ENCODE data around the gene GUCY2F. TPM values are rescaled to one million over a fixed set of nuclear protein-coding genes. Genes with fewer than 3 reads are reported as not detected.

The GUCY2F gene
- total and polyA plus RNA-seq, 2 donors (not counting 3 experiments of a cell fraction or from before 2014, with no cell fraction given) = 0.01 TPM; not detected in 1

DNA sequence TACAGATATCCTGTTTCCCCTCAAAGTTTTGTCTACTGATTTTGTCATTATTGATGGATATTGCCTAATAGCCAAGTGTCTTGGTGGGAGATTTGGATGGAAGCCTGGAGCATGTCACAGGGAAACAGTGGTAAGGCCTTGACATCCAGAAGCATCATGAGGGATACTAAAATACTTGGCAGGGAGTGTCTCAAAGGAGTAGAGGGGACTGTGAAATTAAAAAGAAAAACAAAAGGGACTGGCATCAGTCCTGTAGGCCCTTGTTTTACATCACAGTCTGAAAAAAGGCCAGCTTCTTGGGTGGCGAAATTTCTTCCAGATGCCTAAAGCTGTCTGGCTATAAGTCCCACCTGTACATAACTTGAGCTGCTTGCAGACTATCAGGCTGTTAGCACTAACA is 83.8 kb downstream of the GUCY2F start:
- peaks cover 0 to 3% of the 10 kb centered on the region in 2 experiments for H3K27me3 ChIP-seq (ENCODE audit: control insufficient read depth in 2 of 2, insufficient read depth in 2 of 2, low read length in 2 of 2)
- H3K4me1 ChIP-seq (ENCODE audit: control insufficient read depth, extremely low read depth, insufficient read depth, low read length) = no peaks in the 10 kb centered on the region
- dilution Hi-C loops (cut with MboI; ENCODE audit: extremely low pct_ligation_motif_present, low sequenced_read_pairs) = no loop called here
- no peak overlapping the region for H3K4me2 ChIP-seq (ENCODE audit: insufficient read depth, low read length)
- H3K36me3 ChIP-seq (ENCODE audit: control insufficient read depth in 2 of 2, extremely low read depth in 1 of 2, insufficient read depth in 2 of 2, low read length in 2 of 2) = no peaks in the 10 kb centered on the region
- no peak for FAIRE-seq
- H4K20me1 ChIP-seq (replicated peaks; ENCODE audit: control insufficient read depth, extremely low read depth, insufficient read depth, low read length) = no peaks in the 10 kb centered on the region
- TF ChIP-seq POLR2A (IDR thresholded peaks at IDR 0.05; ENCODE audit: low read depth, low read length) = no peak
- no peak overlapping the region for H3K9ac ChIP-seq (replicated peaks; ENCODE audit: extremely low read depth, insufficient read depth, low read length)
- H3K27ac ChIP-seq (ENCODE audit: insufficient read depth, low read depth, low read length) = no peak overlapping the region
- no peak for DNase-seq (ENCODE audit: low read depth, low spot score)
- BruUV-seq (replicated peaks) = no TSS peak
- H3K9me1 ChIP-seq (replicated peaks; ENCODE audit: control insufficient read depth, extremely low read depth, insufficient read depth, low read length) = no peaks in the 10 kb centered on the region
- H2AFZ ChIP-seq (ENCODE audit: low read depth, low read length) = no peak overlapping the region
- ChIA-PET POLR2A (no interaction called here), CTCF (interaction anchor here (0.9 kb wide), 1 partner anchor 13 kb away, joined by 3 read pairs; no protein-coding TSS in a partner anchor)
- no peak overlapping the region for H3K4me3 ChIP-seq (replicated peaks in 1 of 3; ENCODE audit: insufficient read depth in 1 of 3, low read depth in 1 of 3, low read length in 3 of 3)
- H3K9me3 ChIP-seq (replicated peaks; ENCODE audit: control insufficient read depth, insufficient read depth, low read length) = no peaks in the 10 kb centered on the region
- intact Hi-C loops (cut with micrococcal nuclease) = no loop called here
- no peaks in the 10 kb centered on the region for H3K79me2 ChIP-seq (ENCODE audit: control insufficient read depth, insufficient read depth, low read length)

DNA sequence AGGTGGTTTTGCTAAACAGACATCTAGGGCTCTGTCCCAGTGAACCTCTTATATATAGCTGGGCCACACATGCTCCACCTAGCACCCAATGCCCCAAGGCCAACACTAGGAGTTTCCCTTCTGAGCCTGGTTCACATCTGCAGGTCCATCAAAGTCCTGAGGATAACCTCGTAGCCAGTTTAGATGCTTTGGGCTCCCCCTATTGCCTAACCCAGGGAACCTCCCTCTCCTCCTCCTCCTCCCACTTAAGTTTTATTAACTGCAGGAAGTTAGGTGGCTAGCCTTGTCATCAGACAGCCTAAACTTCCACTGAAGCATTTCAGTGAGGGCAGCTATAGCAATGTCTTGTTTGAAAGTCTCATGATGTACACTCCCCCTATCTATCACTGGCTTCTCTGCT is 88.0 kb downstream of the GUCY2F start:
- H3K9me3 ChIP-seq (replicated peaks; ENCODE audit: control insufficient read depth, insufficient read depth, low read length) = no peaks in the 10 kb centered on the region
- CTCF ChIA-PET = no interaction called here
- no TSS peak for BruUV-seq (replicated peaks)

More for the DNA sequence above, 88.0 kb downstream of the GUCY2F start:
- FAIRE-seq (no peak), DNase-seq (ENCODE audit: low read depth, low spot score) (no peak)
- Histone ChIP-seq H3K4me3 (replicated peaks in 1 of 3; ENCODE audit: insufficient read depth in 1 of 3, low read depth in 1 of 3, low read length in 3 of 3) (no peak overlapping the region), H3K4me2 (ENCODE audit: insufficient read depth, low read length) (no peak overlapping the region), H3K9ac (replicated peaks; ENCODE audit: extremely low read depth, insufficient read depth, low read length) (no peak overlapping the region), H3K4me1 (ENCODE audit: control insufficient read depth, extremely low read depth, insufficient read depth, low read length) (no peaks in the 10 kb centered on the region), H3K27me3 (ENCODE audit: control insufficient read depth in 2 of 2, insufficient read depth in 2 of 2, low read length in 2 of 2) (peaks cover 0 to 3% of the 10 kb centered on the region in 2 experiments), H2AFZ (ENCODE audit: low read depth, low read length) (no peak overlapping the region), H3K27ac (ENCODE audit: insufficient read depth, low read depth, low read length) (no peak overlapping the region), H3K36me3 (ENCODE audit: control insufficient read depth in 2 of 2, extremely low read depth in 1 of 2, insufficient read depth in 2 of 2, low read length in 2 of 2) (no peaks in the 10 kb centered on the region), H3K79me2 (ENCODE audit: control insufficient read depth, insufficient read depth, low read length) (no peaks in the 10 kb centered on the region), H3K9me1 (replicated peaks; ENCODE audit: control insufficient read depth, extremely low read depth, insufficient read depth, low read length) (no peaks in the 10 kb centered on the region), H4K20me1 (replicated peaks; ENCODE audit: control insufficient read depth, extremely low read depth, insufficient read depth, low read length) (no peaks in the 10 kb centered on the region)
- intact Hi-C loops (cut with micrococcal nuclease) = no loop called here
- TF ChIP-seq, protein P1, sequence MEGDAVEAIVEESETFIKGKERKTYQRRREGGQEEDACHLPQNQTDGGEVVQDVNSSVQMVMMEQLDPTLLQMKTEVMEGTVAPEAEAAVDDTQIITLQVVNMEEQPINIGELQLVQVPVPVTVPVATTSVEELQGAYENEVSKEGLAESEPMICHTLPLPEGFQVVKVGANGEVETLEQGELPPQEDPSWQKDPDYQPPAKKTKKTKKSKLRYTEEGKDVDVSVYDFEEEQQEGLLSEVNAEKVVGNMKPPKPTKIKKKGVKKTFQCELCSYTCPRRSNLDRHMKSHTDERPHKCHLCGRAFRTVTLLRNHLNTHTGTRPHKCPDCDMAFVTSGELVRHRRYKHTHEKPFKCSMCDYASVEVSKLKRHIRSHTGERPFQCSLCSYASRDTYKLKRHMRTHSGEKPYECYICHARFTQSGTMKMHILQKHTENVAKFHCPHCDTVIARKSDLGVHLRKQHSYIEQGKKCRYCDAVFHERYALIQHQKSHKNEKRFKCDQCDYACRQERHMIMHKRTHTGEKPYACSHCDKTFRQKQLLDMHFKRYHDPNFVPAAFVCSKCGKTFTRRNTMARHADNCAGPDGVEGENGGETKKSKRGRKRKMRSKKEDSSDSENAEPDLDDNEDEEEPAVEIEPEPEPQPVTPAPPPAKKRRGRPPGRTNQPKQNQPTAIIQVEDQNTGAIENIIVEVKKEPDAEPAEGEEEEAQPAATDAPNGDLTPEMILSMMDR (IDR thresholded peaks at IDR 0.05; ENCODE audit: extremely low read depth in 1 of 2, insufficient read depth in 1 of 2, low read depth in 1 of 2, low read length in 2 of 2) = no peak
- TF ChIP-seq GATA2 (IDR thresholded peaks at IDR 0.05; ENCODE audit: insufficient read depth, insufficient read length, low read depth, low read length) (no peak), EZH2 (IDR thresholded peaks at IDR 0.05; ENCODE audit: borderline replicate concordance, low read depth, low read length, severe bottlenecking) (no peak), MYC (IDR thresholded peaks at IDR 0.05; ENCODE audit: low read depth, low read length) (no peak), POLR2AphosphoS5 (IDR thresholded peaks at IDR 0.05; ENCODE audit: insufficient read depth, low read depth, low read length) (no peak), POLR2A (IDR thresholded peaks at IDR 0.05; ENCODE audit: low read depth, low read length) (no peak), JUN (IDR thresholded peaks at IDR 0.05; ENCODE audit: borderline replicate concordance, insufficient read depth, insufficient read length, low read depth) (no peak)
- dilution Hi-C loops (cut with MboI; ENCODE audit: extremely low pct_ligation_motif_present, low sequenced_read_pairs) = no loop called here
- POLR2A ChIA-PET = no interaction called here

Data from endothelial cell of umbilical vein (primary cell).